Activated CD4-positive, alpha-beta memory T cell treated with anti-CD3 and anti-CD28 coated beads for 36 hours (primary cell): ENCODE data around the gene CDHR4. TPM values are rescaled to one million over a fixed set of nuclear protein-coding genes. Genes with fewer than 3 reads are reported as not detected.
"Not testable (repeated sequence)": the region's sequence is repeated elsewhere in the genome, so short reads cannot be mapped to it uniquely, and the experiment has no call there.

Experiments used
- CTCF ChIA-PET: fragments of 350-600 bp; sonication (Branson Sonifier 250); formaldehyde crosslinking; loops from one replicate; lab custom pipeline; 2021; ENCODE audit warnings: antibody characterized with exemption, inconsistent platforms; lab: Charles Lee
- POLR2A ChIA-PET: fragments of 350-600 bp; sonication (Branson Sonifier 250); formaldehyde crosslinking; loops from one replicate; lab custom pipeline; 2021; ENCODE audit warnings: antibody characterized with exemption; lab: Charles Lee
- DNase-seq: peaks from one replicate; pipeline ENCODE4 v3.0.0-alpha.2; 2020
- H3K27ac Mint-ChIP-seq: one replicate; pipeline ENCODE4 v1.8.0; 2021; ENCODE audit warnings: mixed read lengths
- H3K27me3 Mint-ChIP-seq: one replicate; pipeline ENCODE4 v1.8.0; 2021; ENCODE audit warnings: mixed read lengths
- H3K36me3 Mint-ChIP-seq: one replicate; pipeline ENCODE4 v1.8.0; 2021; ENCODE audit warnings: mixed read lengths
- H3K4me1 Mint-ChIP-seq: one replicate; pipeline ENCODE4 v1.8.0; 2021; ENCODE audit warnings: low read depth, mixed read lengths
- H3K4me3 Mint-ChIP-seq: one replicate; pipeline ENCODE4 v1.8.0; 2021; ENCODE audit warnings: mild to moderate bottlenecking, mixed read lengths
- H3K9me3 Mint-ChIP-seq: one replicate; pipeline ENCODE4 v1.8.0; 2021; ENCODE audit warnings: mixed read lengths
- intact Hi-C: fragments of 100-400 bp; cut with micrococcal nuclease; formaldehyde crosslinking; loops from one replicate; pipeline ENCODE4 v1.15.1; 2023
- microRNA-seq: library from miRNA; unstranded; fragments of <30 nt; microRNA quantifications from one replicate; pipeline ENCODE4 v1.2.0, GENCODE V29; 2022; ENCODE audit warnings: borderline number of aligned reads, borderline microRNAs expressed, borderline replicate concordance
- total RNA-seq, 2 experiments: library from RNA; stranded (reverse); gene quantifications; one replicate each; pipeline ENCODE4 v1.2.3, GENCODE V29; 2021

Gene CDHR4
- total RNA-seq, 2 experiments from 2014 or later: 0.22 TPM; not detected in 1

DNA sequence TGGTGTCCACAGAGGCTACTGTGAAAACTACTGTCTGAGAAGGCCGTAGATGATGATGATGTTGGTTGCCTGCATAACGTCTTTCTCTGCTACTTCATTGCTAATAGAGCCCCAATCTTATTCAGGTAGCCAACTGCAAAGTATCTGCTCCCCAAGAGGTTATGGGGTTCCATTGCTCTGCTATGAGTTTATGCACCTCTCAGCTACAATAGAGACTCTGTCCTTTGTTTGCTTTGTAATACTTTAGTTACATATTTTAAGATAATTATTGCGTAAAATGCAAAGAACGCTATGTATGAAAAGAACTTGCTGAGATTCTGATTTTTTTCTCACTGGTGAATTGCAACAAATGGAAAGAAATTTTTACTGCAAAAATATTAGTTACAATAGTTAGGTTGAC, 48.2 kb downstream of the CDHR4 start:
- Mint-ChIP-seq H3K9me3 (no peaks in the 10 kb centered on the region), H3K27ac (no peak overlapping the region), H3K4me1 (peaks cover 21% of the 10 kb centered on the region), H3K36me3 (peaks cover 12% of the 10 kb centered on the region), H3K27me3 (no peaks in the 10 kb centered on the region), H3K4me3 (no peak overlapping the region)
- ChIA-PET POLR2A (interaction anchor here (0.7 kb wide), 1 partner anchor 64 kb away, joined by 7 read pairs; no protein-coding TSS in a partner anchor), CTCF (interaction anchor here (0.7 kb wide), 1 partner anchor 572 kb away, joined by 3 read pairs; no protein-coding TSS in a partner anchor)
- intact Hi-C loops: no loop called here
- no peak for DNase-seq

DNA sequence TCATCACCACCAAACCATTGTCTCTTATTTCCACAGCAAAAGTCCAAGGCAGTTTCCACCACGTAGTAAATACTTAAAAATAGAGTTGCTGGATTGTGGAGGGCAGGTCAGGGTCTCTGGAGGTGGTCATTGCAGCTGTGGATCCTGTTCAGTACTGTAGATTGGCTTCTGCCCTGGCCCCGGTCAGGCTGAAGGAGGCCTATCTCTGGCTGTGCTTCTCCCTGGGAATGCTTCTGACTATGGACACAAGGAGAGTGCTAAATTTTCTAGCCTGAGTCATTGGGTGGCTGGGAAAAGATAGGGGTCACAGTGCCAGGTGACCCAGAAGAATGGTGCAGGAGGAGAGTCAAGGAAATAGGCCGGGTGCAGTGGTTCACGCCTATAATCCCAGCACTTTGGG, 49.6 kb downstream of the CDHR4 start:
- H3K9me3 Mint-ChIP-seq: no peaks in the 10 kb centered on the region
- CTCF ChIA-PET: no interaction called here
- peaks cover 16% of the 10 kb centered on the region for H3K4me1 Mint-ChIP-seq
- H3K36me3 Mint-ChIP-seq: peaks cover 12% of the 10 kb centered on the region
- intact Hi-C loops: no loop called here
- no peaks in the 10 kb centered on the region for H3K27me3 Mint-ChIP-seq
- no peak for DNase-seq
- POLR2A ChIA-PET: no interaction called here
- H3K4me3 Mint-ChIP-seq: no peak overlapping the region
- no peak overlapping the region for H3K27ac Mint-ChIP-seq

GRCh38 chr3:49748874-49749273, 50.8 kb downstream of the CDHR4 start:
- POLR2A ChIA-PET, H3K27me3 Mint-ChIP-seq, H3K27ac Mint-ChIP-seq, H3K4me3 Mint-ChIP-seq, intact Hi-C loops, H3K9me3 Mint-ChIP-seq, DNase-seq: not testable (repeated sequence)
- CTCF ChIA-PET: interaction anchor here (0.8 to 1.5 kb wide), 2 partner anchors 90 to 372 kb away, joined by 3 to 5 read pairs; no protein-coding TSS in a partner anchor
- peaks cover 13% of the 10 kb centered on the region for H3K36me3 Mint-ChIP-seq
- H3K4me1 Mint-ChIP-seq: peaks cover 10% of the 10 kb centered on the region

DNA sequence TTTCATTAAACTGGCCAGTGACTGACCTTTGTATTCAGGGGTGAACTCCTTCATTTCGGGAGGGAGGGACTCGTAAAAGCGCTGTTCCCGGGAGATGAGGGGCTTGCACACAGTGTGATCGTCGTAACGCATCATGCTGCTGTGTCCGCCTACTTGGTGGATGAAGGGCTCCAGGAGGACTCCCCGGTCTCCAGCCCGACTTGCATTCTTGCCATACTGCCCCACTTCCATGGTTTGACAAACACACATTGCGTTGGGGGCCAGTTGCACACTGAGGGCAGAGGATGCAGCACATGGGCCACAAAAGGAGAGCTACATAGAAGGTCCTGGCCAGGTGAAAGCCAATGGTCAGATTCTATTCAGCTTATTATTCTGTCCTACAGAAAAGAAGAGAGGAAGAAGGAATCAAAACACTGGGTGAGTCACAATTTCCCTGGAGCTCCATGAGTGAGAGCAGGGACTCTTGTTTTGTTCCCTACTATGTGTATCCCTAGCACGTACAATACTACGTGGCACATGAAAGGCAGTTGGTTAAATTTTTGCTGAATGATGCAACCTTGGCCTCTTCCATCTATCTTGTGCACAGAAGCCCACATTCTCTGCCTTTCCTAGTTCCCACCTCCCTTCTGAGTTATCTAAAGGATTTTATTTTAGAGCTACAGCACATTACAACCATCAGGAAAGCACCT, 51.7 kb downstream of the CDHR4 start:
- DNase-seq: no peak
- peaks cover 11% of the 10 kb centered on the region for H3K36me3 Mint-ChIP-seq
- H3K27me3 Mint-ChIP-seq: no peaks in the 10 kb centered on the region
- ChIA-PET CTCF (interaction anchor here (0.6 to 1.5 kb wide), 4 partner anchors 91 to 373 kb away, joined by 3 to 5 read pairs (median 3); no protein-coding TSS in a partner anchor), POLR2A (no interaction called here)
- H3K27ac Mint-ChIP-seq: no peak overlapping the region
- no peaks in the 10 kb centered on the region for H3K9me3 Mint-ChIP-seq
- H3K4me3 Mint-ChIP-seq: no peak overlapping the region
- peaks cover 5% of the 10 kb centered on the region for H3K4me1 Mint-ChIP-seq
- intact Hi-C loops: no loop called here

GRCh38 chr3:49745986-49746385, 53.7 kb downstream of the CDHR4 start:
- intact Hi-C loops: no loop called here
- H3K4me1 Mint-ChIP-seq: peaks cover 5% of the 10 kb centered on the region
- peaks cover 11% of the 10 kb centered on the region for H3K36me3 Mint-ChIP-seq
- CTCF ChIA-PET: interaction anchor here (2.1 kb wide), 1 partner anchor 93 kb away, joined by 13 read pairs; no protein-coding TSS in a partner anchor
- POLR2A ChIA-PET: no interaction called here
- no peak overlapping the region for H3K27ac Mint-ChIP-seq
- H3K9me3 Mint-ChIP-seq: no peaks in the 10 kb centered on the region
- no peaks in the 10 kb centered on the region for H3K27me3 Mint-ChIP-seq
- DNase-seq: no peak
- H3K4me3 Mint-ChIP-seq: no peak overlapping the region

Small RNA genes within 50 kb of the gene (microRNA-seq; reads per million reads assigned to microRNA genes)
- gene MIR5193: 1.6 reads per million

Other genes starting within 250 kb of the CDHR4 start
- gene BSN, start 245.4 kb downstream of the CDHR4 start, total RNA-seq: under 1 TPM; 0.05 to 0.07 TPM
- gene APEH, start 125.5 kb downstream of the CDHR4 start, total RNA-seq: 100 to 1,000 TPM; 141 to 143 TPM
- 1 to 10 TPM; 8.1 to 8.2 TPM for gene MST1, start 110.4 kb downstream of the CDHR4 start, total RNA-seq
- gene RNF123, start 110.3 kb downstream of the CDHR4 start, total RNA-seq: 10 to 100 TPM; 21.0 to 29.7 TPM
- not detected for gene AMIGO3, start 80.2 kb downstream of the CDHR4 start, total RNA-seq
- gene GMPPB, start 75.9 kb downstream of the CDHR4 start, total RNA-seq: 10 to 100 TPM; 41.0 to 45.4 TPM
- gene IP6K1, start 13.3 kb downstream of the CDHR4 start, total RNA-seq: 10 to 100 TPM; 28.8 to 29.3 TPM
- 1 to 10 TPM; 1.0 to 1.2 TPM for gene INKA1, start 3.4 kb upstream of the CDHR4 start, total RNA-seq
- gene UBA7, start 14.1 kb upstream of the CDHR4 start, total RNA-seq: 10 to 100 TPM; 85.6 to 86.4 TPM
- gene TRAIP, start 56.7 kb upstream of the CDHR4 start, total RNA-seq: 10 to 100 TPM; 22.7 to 25.3 TPM
- gene CAMKV, start 70.0 kb upstream of the CDHR4 start, total RNA-seq: under 1 TPM; 0.39 to 0.43 TPM
- under 1 TPM; 0.39 to 0.93 TPM for gene MST1R, start 104.0 kb upstream of the CDHR4 start, total RNA-seq
- 1 to 10 TPM; 6.3 to 7.8 TPM for gene MON1A, start 129.9 kb upstream of the CDHR4 start, total RNA-seq
- 10 to 100 TPM; 73.5 to 83.7 TPM for gene RBM6, start 140.3 kb upstream of the CDHR4 start, total RNA-seq